Natural killer cell (primary cell): Measurements from ENCODE around the gene GRHL1. TPM values are rescaled to one million over a fixed set of nuclear protein-coding genes. Genes with fewer than 3 reads are reported as not detected.

Experiments used
- ATAC-seq, 3 donors: fragments of 150-1000 bp in 2 of 3; fragments of 200-7000 bp in 1 of 3; cut with Tn5 transposase; 1 replicate in 1 of 3; 2 replicates in 2 of 3; pipeline ENCODE4 v1.10.0; 2021; ENCODE audit warnings: mild to moderate bottlenecking in 2 of 3, moderate library complexity in 2 of 3
- DNase-seq, 2 donors: peaks; one replicate each; pipeline versions ENCODE4 v3.0.0 to v3.0.0-alpha.2; 2013 to 2021; ENCODE audit warnings: mixed read lengths in 1 of 2
- H3K27ac ChIP-seq: one replicate; pipeline ENCODE4 v1.5.1; 2013; ENCODE audit warnings: mild to moderate bottlenecking, low read length
- H3K27me3 ChIP-seq: one replicate; pipeline ENCODE4 v1.6.1; 2013; ENCODE audit warnings: low read length; ENCODE audit not compliant: control insufficient read depth, insufficient read depth
- H3K36me3 ChIP-seq: one replicate; pipeline ENCODE4 v1.6.1; 2013; ENCODE audit warnings: low read length; ENCODE audit not compliant: control insufficient read depth, insufficient read depth
- H3K4me1 ChIP-seq: one replicate; pipeline ENCODE4 v1.6.1; 2013; ENCODE audit warnings: low read length; ENCODE audit not compliant: control insufficient read depth, insufficient read depth
- H3K4me3 ChIP-seq: one replicate; pipeline ENCODE4 v1.5.1; 2013; ENCODE audit warnings: low read length
- H3K9me3 ChIP-seq: one replicate; pipeline ENCODE4 v1.6.1; 2013; ENCODE audit warnings: low read length; ENCODE audit not compliant: control insufficient read depth, insufficient read depth
- H3K27ac Mint-ChIP-seq, 2 donors: one replicate each; pipeline ENCODE4 v1.8.0; 2022; ENCODE audit warnings: mild to moderate bottlenecking in 2 of 2, mixed read lengths in 2 of 2, moderate library complexity in 1 of 2
- H3K27me3 Mint-ChIP-seq, 2 donors: one replicate each; pipeline ENCODE4 v1.8.0; 2022; ENCODE audit warnings: low read depth in 2 of 2, mixed read lengths in 2 of 2
- H3K36me3 Mint-ChIP-seq: one replicate; pipeline ENCODE4 v1.8.0; 2022; ENCODE audit warnings: mixed read lengths
- H3K4me1 Mint-ChIP-seq, 2 donors: one replicate each; pipeline ENCODE4 v1.8.0; 2022; ENCODE audit warnings: mixed read lengths in 2 of 2
- H3K4me3 Mint-ChIP-seq: one replicate; pipeline ENCODE4 v1.8.0; 2022; ENCODE audit warnings: mild to moderate bottlenecking, moderate library complexity, mixed read lengths
- H3K9me3 Mint-ChIP-seq, 2 donors: one replicate each; pipeline ENCODE4 v1.8.0; 2022; ENCODE audit warnings: mixed read lengths in 2 of 2
- WGBS: methylation state at CpG from one replicate; pipeline ENCODE4 v1.1.7; 2013; ENCODE audit warnings: missing lambda C conversion rate; ENCODE audit not compliant: insufficient coverage; 5-methylcytosine and 5-hydroxymethylcytosine counted together
- intact Hi-C: fragments of 100-400 bp; cut with micrococcal nuclease; formaldehyde crosslinking; loops from one replicate; pipeline ENCODE4 v1.14.2; 2022
- total RNA-seq, 4 donors: library from RNA; stranded (reverse); fragments of 120-200 nt in 1 of 4; gene quantifications; one replicate each; pipeline versions ENCODE4 v1.2.3 to v1.2.4, GENCODE V29; 2013 to 2022
- TF ChIP-seq, protein P1 (sequence below): fragments of 200-600 bp; IDR thresholded peaks from one replicate; pipeline ENCODE4 v1.8.0; 2022; ENCODE audit warnings: antibody characterized with exemption

GRHL1 gene
- total RNA-seq, 3 donors from 2014 or later (not counting 1 experiment from before 2014, with no cell fraction given) = 1.6 to 3.6 (median 3.2) TPM

- Mint-ChIP-seq H3K4me3 (no peak overlapping the region), H3K9me3 (no peaks in the 10 kb centered on the region), H3K4me1 (peaks cover 6 to 9% of the 10 kb centered on the region in 2 donors), H3K27ac (no peak overlapping the region), H3K36me3 (no peaks in the 10 kb centered on the region), H3K27me3 (peaks cover 3 to 11% of the 10 kb centered on the region in 2 donors)
- TF ChIP-seq, protein P1, sequence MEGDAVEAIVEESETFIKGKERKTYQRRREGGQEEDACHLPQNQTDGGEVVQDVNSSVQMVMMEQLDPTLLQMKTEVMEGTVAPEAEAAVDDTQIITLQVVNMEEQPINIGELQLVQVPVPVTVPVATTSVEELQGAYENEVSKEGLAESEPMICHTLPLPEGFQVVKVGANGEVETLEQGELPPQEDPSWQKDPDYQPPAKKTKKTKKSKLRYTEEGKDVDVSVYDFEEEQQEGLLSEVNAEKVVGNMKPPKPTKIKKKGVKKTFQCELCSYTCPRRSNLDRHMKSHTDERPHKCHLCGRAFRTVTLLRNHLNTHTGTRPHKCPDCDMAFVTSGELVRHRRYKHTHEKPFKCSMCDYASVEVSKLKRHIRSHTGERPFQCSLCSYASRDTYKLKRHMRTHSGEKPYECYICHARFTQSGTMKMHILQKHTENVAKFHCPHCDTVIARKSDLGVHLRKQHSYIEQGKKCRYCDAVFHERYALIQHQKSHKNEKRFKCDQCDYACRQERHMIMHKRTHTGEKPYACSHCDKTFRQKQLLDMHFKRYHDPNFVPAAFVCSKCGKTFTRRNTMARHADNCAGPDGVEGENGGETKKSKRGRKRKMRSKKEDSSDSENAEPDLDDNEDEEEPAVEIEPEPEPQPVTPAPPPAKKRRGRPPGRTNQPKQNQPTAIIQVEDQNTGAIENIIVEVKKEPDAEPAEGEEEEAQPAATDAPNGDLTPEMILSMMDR = no peak
- Histone ChIP-seq H3K27me3 (no peaks in the 10 kb centered on the region), H3K36me3 (no peaks in the 10 kb centered on the region), H3K4me3 (no peak overlapping the region), H3K4me1 (peaks cover 6% of the 10 kb centered on the region), H3K27ac (no peak overlapping the region), H3K9me3 (no peaks in the 10 kb centered on the region)
- intact Hi-C loops = loop anchor here (1.0 to 5.0 kb wide), 2 partner anchors 42 to 63 kb away; no protein-coding TSS in a partner anchor
- ATAC-seq (no peak), DNase-seq (no peak)
- WGBS = 96% methylated on average over 4 of the region's 6 CpGs
Measured at GRCh38 chr2:9984871-9985480, 33.5 kb downstream of the GRHL1 start.

DNA sequence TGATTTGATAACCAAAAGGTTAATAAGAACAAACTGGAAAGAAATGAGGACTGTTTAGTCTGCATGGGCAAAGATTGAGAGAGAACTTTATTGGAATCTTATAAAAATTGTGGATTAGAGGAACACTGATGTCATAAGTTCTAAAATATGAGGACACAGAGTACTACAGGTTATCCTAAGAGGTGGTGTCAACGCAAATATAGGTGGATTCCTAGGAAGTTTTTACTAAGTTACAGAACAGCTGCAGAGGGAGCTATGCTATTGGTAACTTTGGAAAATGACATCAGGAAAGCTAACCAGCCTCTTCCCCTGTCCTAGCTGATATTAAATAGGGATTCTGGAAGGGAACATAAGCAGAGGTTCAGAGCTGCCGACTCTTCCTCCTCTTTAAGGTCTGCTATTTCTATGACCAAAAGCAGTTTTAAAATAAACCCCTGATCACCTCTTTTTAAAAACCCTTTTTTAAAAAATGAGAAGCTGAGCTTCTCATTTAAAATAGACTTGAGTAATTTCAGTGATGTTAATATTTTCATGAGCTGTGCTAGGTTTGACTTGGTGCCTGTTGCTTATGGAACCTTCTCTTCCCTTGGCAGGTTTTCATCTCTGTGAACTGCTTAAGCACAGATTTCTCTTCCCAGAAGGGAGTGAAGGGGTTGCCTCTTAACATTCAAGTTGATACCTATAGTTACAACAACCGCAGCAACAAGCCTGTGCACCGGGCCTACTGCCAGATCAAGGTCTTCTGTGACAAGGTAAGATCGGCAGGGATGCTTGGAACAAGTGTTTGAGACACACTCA lies 34.2 kb downstream of the GRHL1 start:
- TF ChIP-seq, protein P1 = no peak
- H3K4me3 Mint-ChIP-seq = no peak overlapping the region
- peaks cover 3% of the 10 kb centered on the region in 2 donors for H3K27me3 Mint-ChIP-seq
- Histone ChIP-seq H3K4me3 (no peak overlapping the region), H3K36me3 (no peaks in the 10 kb centered on the region), H3K9me3 (no peaks in the 10 kb centered on the region), H3K27ac (no peak overlapping the region), H3K4me1 (peaks cover 6% of the 10 kb centered on the region), H3K27me3 (no peaks in the 10 kb centered on the region)
- intact Hi-C loops = no loop called here
- no peak overlapping the region for H3K27ac Mint-ChIP-seq
- WGBS = 91% methylated on average over 5 of the region's 5 CpGs
- ATAC-seq (no peak), DNase-seq (no peak)
- peaks cover 6% of the 10 kb centered on the region in 2 donors for H3K4me1 Mint-ChIP-seq
- H3K36me3 Mint-ChIP-seq = no peaks in the 10 kb centered on the region
- H3K9me3 Mint-ChIP-seq = no peaks in the 10 kb centered on the region

DNA sequence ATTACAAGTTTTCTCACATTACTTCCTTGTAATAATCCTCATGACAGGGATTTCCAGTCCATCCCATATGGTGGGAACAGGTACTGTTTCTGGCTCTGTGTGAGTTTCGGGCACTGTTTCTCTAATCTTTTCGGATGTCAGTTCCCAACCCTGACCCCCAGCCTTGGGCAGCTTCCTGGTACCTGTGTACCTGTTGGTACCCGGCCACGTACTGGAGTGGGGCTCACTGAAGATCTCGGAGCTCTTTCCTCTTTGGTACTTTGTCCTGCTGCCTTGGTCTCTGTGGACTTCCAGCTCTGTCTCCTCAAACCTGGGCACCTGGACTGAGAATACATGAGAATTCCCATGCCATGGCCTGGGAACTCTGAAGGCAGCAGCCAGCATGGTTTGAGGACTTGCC lies 36.8 kb downstream of the GRHL1 start:
- no peaks in the 10 kb centered on the region for H3K9me3 Mint-ChIP-seq
- DNase-seq (no peak), ATAC-seq (no peak)
- 95% methylated on average over 5 of the region's 5 CpGs for WGBS
- TF ChIP-seq, protein P1 = no peak
- Histone ChIP-seq H3K27me3 (no peaks in the 10 kb centered on the region), H3K9me3 (no peaks in the 10 kb centered on the region), H3K36me3 (no peaks in the 10 kb centered on the region), H3K27ac (no peak overlapping the region), H3K4me1 (peaks cover 6% of the 10 kb centered on the region), H3K4me3 (no peak overlapping the region)
- H3K27ac Mint-ChIP-seq = no peak overlapping the region
- no peaks in the 10 kb centered on the region for H3K27me3 Mint-ChIP-seq
- no peaks in the 10 kb centered on the region for H3K36me3 Mint-ChIP-seq
- intact Hi-C loops = no loop called here
- peaks cover 6% of the 10 kb centered on the region in 2 donors for H3K4me1 Mint-ChIP-seq
- H3K4me3 Mint-ChIP-seq = no peak overlapping the region
